ENCODE measurements around the gene ABTB2. TPM values are rescaled to one million over a fixed set of nuclear protein-coding genes. Genes with fewer than 3 reads are reported as not detected.

ABTB2 gene
- total and polyA plus RNA-seq, 2 of the 8 experiments (the other 6 are each of a cell fraction or from before 2014, with no cell fraction given), result 7.7 to 10.2 TPM

DNA sequence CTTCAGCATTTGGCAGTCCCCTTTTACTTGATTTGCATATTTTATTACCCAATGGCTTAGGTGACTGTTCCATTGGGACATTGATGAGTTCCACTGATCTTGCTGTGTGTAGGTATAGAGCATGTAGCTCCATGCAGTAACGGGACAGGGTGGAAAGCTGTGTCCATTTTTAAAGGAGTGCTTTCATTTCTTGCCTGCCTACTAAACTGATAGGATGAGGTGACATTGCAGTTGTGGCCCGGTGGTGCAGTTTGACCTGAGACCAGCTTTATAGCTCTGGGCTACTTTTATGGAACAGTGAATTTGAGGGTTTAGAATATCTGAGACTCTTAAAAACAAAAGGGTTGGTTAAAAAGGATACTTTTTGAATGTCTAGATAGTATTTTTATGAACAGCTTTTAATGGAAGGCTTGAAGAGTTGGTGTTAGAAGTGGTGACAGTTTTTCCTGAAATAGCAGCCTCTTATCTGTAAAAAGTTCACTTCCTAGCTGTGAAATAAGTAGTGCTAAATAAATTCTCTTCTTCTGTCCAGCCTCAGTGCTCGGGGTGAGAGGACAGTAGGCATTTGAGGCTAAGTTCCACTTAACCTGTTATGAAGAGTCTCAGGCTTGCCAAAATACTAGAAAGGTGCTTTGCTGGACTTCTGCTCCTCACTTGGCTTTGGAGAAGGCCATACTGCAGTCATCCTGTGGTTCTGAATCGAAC, 225.4 kb downstream of the ABTB2 start (continued):
- TF ChIP-seq, protein P1, sequence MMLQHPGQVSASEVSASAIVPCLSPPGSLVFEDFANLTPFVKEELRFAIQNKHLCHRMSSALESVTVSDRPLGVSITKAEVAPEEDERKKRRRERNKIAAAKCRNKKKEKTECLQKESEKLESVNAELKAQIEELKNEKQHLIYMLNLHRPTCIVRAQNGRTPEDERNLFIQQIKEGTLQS (IDR thresholded peaks at IDR 0.05; ENCODE audit: insufficient read depth, low read depth, low read length), result no peak
- TF ChIP-seq TAF1 (IDR thresholded peaks at IDR 0.05; ENCODE audit: low read depth, low read length) (no peak), YY1 (IDR thresholded peaks at IDR 0.05; ENCODE audit: low read depth, low read length) (no peak), JUN (IDR thresholded peaks at IDR 0.05; ENCODE audit: low read depth, low read length) (no peak), SP4 (IDR thresholded peaks at IDR 0.05; ENCODE audit: low read length) (no peak), TBP (IDR thresholded peaks at IDR 0.05; ENCODE audit: low read depth, low read length) (no peak), FOSL1 (IDR thresholded peaks at IDR 0.05; ENCODE audit: insufficient read depth, low read depth, low read length) (no peak), CHD1 (IDR thresholded peaks at IDR 0.05; ENCODE audit: low read depth, low read length) (no peak)
- TF ChIP-seq, protein P2, sequence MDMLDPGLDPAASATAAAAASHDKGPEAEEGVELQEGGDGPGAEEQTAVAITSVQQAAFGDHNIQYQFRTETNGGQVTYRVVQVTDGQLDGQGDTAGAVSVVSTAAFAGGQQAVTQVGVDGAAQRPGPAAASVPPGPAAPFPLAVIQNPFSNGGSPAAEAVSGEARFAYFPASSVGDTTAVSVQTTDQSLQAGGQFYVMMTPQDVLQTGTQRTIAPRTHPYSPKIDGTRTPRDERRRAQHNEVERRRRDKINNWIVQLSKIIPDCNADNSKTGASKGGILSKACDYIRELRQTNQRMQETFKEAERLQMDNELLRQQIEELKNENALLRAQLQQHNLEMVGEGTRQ (IDR thresholded peaks at IDR 0.05; ENCODE audit: low read length), result no peak
